Osteoblast (primary cell): ENCODE measurements around the gene C16orf86. TPM values are rescaled to one million over a fixed set of nuclear protein-coding genes. Genes with fewer than 3 reads are reported as not detected.

ENCODE experiments used
- DNase-seq: peaks from one replicate; pipeline ENCODE4 v3.0.0; 2011; ENCODE audit warnings: low spot score, mixed read lengths; ENCODE audit not compliant: insufficient read length; ENCODE audit errors: missing footprints
- H2AFZ ChIP-seq: 2 replicates; pipeline ENCODE4 v1.6.0; 2011; ENCODE audit warnings: mild to moderate bottlenecking, low read length
- H3K27ac ChIP-seq: 2 replicates; pipeline ENCODE4 v1.5.1; 2011; ENCODE audit warnings: mild to moderate bottlenecking, low read depth, low read length, moderate library complexity
- H3K27me3 ChIP-seq: 2 replicates; pipeline ENCODE4 v1.6.0; 2012; ENCODE audit warnings: mild to moderate bottlenecking, control low read depth, inconsistent platforms, low read length, moderate library complexity; ENCODE audit not compliant: insufficient read depth
- H3K36me3 ChIP-seq: 2 replicates; pipeline ENCODE4 v1.5.1; 2011; ENCODE audit warnings: mild to moderate bottlenecking, low read length, control low read depth, moderate library complexity; ENCODE audit not compliant: insufficient read depth
- H3K4me1 ChIP-seq: 2 replicates; pipeline ENCODE4 v1.5.1; 2011; ENCODE audit warnings: mild to moderate bottlenecking, low read length, control low read depth, moderate library complexity; ENCODE audit not compliant: insufficient read depth
- H3K4me2 ChIP-seq: 2 replicates; pipeline ENCODE4 v1.6.0; 2011; ENCODE audit warnings: mild to moderate bottlenecking, low read length; ENCODE audit not compliant: insufficient read depth
- H3K4me3 ChIP-seq: fragments of 200-600 bp; sonication (generic); 3 replicates; pipeline ENCODE4 v1.5.1; 2012; ENCODE audit warnings: mild to moderate bottlenecking, low read length, inconsistent platforms; ENCODE audit not compliant: insufficient read depth
- H3K79me2 ChIP-seq: 2 replicates; pipeline ENCODE4 v1.6.0; 2012; ENCODE audit warnings: mild to moderate bottlenecking, low read length, control low read depth, inconsistent platforms; ENCODE audit not compliant: insufficient read depth
- H3K9me3 ChIP-seq: 2 replicates; pipeline ENCODE4 v1.5.1; 2011; ENCODE audit warnings: low read depth, low read length, control low read depth
- H4K20me1 ChIP-seq: 2 replicates; pipeline ENCODE4 v1.6.0; 2012; ENCODE audit warnings: mild to moderate bottlenecking, low read length, control low read depth; ENCODE audit not compliant: insufficient read depth
- CTCF ChIP-seq: IDR thresholded peaks from 2 replicates; pipeline ENCODE4 v1.5.1; 2011; ENCODE audit warnings: mild to moderate bottlenecking, low read depth, low read length, moderate library complexity; ENCODE audit errors: extremely low read depth
- total RNA-seq: library from RNA; depleted of rRNA; stranded (reverse); fragments of >200 nt; gene quantifications from 2 replicates; pipeline ENCODE4 v1.2.3, GENCODE V29; 2012

The C16orf86 gene
- total RNA-seq, 1 donor = 6.9 TPM

DNA sequence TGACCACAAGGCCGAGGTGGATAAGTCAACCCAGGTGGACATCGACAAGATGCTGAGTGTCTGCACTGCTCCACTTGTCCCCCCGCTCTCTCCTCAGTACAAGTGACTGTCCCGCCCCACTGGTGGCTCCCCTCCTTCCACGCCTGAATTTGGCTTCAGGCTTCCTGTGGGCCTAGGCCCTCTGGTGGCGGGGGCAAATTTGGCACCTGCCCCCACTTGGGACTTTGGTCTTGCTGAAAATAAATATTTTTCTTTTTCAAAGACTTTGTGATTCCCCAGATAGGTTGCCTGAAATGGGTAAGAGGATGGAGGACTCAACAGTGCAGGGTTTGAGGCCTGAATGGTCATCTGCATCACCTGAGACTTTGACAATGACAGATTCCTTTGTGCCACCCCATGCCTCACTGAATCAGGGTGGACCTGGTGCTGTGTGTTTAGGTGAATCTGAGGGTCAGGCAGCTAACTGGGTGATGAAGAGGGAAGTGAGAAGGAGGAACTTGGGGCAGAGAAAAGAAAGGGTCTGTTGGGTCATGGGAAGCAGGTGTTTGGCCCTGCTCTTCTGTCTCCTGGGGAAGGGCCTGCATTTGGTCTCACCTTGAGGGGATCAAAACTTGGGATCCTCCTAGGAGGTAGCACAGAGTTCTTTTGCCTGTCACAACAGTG lies 2.0 kb downstream of the C16orf86 start:
- Histone ChIP-seq H3K27ac (no peak overlapping the region), H3K36me3 (no peaks in the 10 kb centered on the region), H2AFZ (no peak overlapping the region), H3K4me3 (no peak overlapping the region), H3K27me3 (no peaks in the 10 kb centered on the region), H3K9me3 (no peaks in the 10 kb centered on the region), H4K20me1 (peaks cover 3% of the 10 kb centered on the region), H3K4me1 (peaks cover 21% of the 10 kb centered on the region), H3K4me2 (no peak overlapping the region), H3K79me2 (peaks cover 4% of the 10 kb centered on the region)
- TF ChIP-seq CTCF = no peak
- peak; percentile 69 for DNase-seq

DNA sequence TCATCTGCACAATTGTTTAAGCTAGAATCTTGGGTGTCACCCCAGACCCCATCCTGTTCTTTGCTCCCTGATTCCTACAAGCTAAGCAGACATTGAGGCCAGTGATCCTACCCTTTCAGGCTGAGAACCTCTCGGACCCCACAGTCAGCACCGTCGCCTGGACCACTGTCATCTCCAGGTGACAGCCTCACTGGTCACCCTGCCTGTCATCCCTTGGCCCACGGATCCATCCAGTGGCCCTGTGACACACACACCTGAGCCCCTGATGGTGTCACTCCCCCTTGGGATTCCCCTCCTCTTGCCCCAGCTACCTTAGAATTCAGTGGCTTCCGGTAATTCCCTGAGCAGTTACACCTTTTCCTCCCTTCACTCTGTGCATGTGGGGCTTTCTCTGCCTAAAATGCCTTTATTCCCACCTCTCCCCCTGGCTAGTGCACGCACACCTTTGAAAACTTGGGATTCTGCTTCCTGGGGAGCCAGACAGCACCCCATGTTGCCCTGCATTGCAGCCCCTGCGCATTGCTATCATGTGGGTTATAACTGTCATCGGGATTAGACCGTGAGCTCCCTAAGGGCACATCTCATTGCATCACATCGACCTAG lies 3.0 kb downstream of the C16orf86 start:
- Histone ChIP-seq H3K27ac (no peak overlapping the region), H3K27me3 (no peaks in the 10 kb centered on the region), H3K4me2 (no peak overlapping the region), H4K20me1 (peaks cover 3% of the 10 kb centered on the region), H3K36me3 (no peaks in the 10 kb centered on the region), H3K4me1 (peaks cover 21% of the 10 kb centered on the region), H3K4me3 (no peak overlapping the region), H3K9me3 (no peaks in the 10 kb centered on the region), H3K79me2 (peaks cover 4% of the 10 kb centered on the region), H2AFZ (no peak overlapping the region)
- TF ChIP-seq CTCF = no peak
- no peak for DNase-seq

DNA sequence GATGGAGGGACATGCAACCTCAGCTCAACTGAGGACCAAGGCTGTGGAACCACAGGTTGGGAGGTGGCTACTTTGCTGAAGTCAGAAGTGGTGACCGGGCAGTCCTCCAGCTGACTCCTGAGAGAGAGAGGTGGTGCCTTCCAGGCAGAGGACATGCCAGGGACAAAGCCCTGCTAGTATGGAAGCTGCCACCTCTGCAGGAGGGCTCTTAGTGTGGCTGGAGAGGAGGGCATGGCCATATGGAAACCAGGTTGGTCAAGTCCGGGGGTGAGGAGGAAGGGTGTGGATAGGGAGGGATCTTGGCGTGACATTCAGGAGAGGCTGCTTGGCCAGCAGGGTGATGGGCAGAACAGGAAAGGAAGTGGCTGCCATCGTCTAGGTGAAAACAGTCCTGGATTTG lies 5.7 kb downstream of the C16orf86 start:
- no peak overlapping the region for H3K4me3 ChIP-seq
- H3K9me3 ChIP-seq = no peaks in the 10 kb centered on the region
- peaks cover 10% of the 10 kb centered on the region for H3K4me1 ChIP-seq
- no peak overlapping the region for H3K4me2 ChIP-seq
- H3K79me2 ChIP-seq = no peaks in the 10 kb centered on the region
- H3K27ac ChIP-seq = no peak overlapping the region
- no peak overlapping the region for H2AFZ ChIP-seq
- TF ChIP-seq CTCF = no peak
- DNase-seq = no peak
- peaks cover 3% of the 10 kb centered on the region for H4K20me1 ChIP-seq
- H3K27me3 ChIP-seq = no peaks in the 10 kb centered on the region
- no peaks in the 10 kb centered on the region for H3K36me3 ChIP-seq
